Measurements from ENCODE around the gene PRKCA.

PRKCA gene

GRCh38 chr17:66843627-66844026 lies 541.2 kb downstream of the PRKCA start:
- Histone ChIP-seq H4K20me1 (ENCODE audit: insufficient read depth, low read length, poor library complexity, severe bottlenecking) (no peaks in the 10 kb centered on the region), H3K9ac (ENCODE audit: low read depth, low read length, poor library complexity, severe bottlenecking) (no peak overlapping the region), H3K4me3 (ENCODE audit: low read length, poor library complexity, severe bottlenecking) (no peak overlapping the region), H3K27me3 (ENCODE audit: insufficient read depth, low read length, poor library complexity, severe bottlenecking) (no peaks in the 10 kb centered on the region), H3K4me2 (ENCODE audit: low read depth, low read length, poor library complexity, severe bottlenecking) (no peak overlapping the region), H3F3A (ENCODE audit: low read depth) (no peaks in the 10 kb centered on the region), H3K79me2 (ENCODE audit: insufficient read depth, low read length) (no peaks in the 10 kb centered on the region), H3K9me2 (replicated peaks; ENCODE audit: low read depth, low read length) (no peaks in the 10 kb centered on the region), H3K9me3 (ENCODE audit: insufficient read depth, low read depth, low read length) (peaks cover 5% of the 10 kb centered on the region; the same call in 1 of the 2 replicates), H3K4me1 (ENCODE audit: insufficient read depth, low read length, poor library complexity, severe bottlenecking) (no peaks in the 10 kb centered on the region), H3K36me3 (ENCODE audit: insufficient read depth, low read length) (no peaks in the 10 kb centered on the region), H2AFZ (ENCODE audit: low read length) (no peak overlapping the region)
- TF ChIP-seq EZH2phosphoT487 (IDR thresholded peaks at IDR 0.05; ENCODE audit: borderline replicate concordance) (no peak), CTCF (conservative IDR thresholded peaks at IDR 0.05; ENCODE audit: low read length) (no peak)

GRCh38 chr17:66847704-66848103 lies 545.3 kb downstream of the PRKCA start:
- H3K27me3 ChIP-seq (ENCODE audit: insufficient read depth, low read length, poor library complexity, severe bottlenecking) = no peaks in the 10 kb centered on the region
- H3K9me3 ChIP-seq (ENCODE audit: insufficient read depth, low read depth, low read length) = peaks cover 5% of the 10 kb centered on the region; the same call in 1 of the 2 replicates
- H3K36me3 ChIP-seq (ENCODE audit: insufficient read depth, low read length) = no peaks in the 10 kb centered on the region
- H3K4me2 ChIP-seq (ENCODE audit: low read depth, low read length, poor library complexity, severe bottlenecking) = no peak overlapping the region
- no peak overlapping the region for H3K4me3 ChIP-seq (ENCODE audit: low read length, poor library complexity, severe bottlenecking)
- no peaks in the 10 kb centered on the region for H3K79me2 ChIP-seq (ENCODE audit: insufficient read depth, low read length)
- TF ChIP-seq CTCF (conservative IDR thresholded peaks at IDR 0.05; ENCODE audit: low read length) = no peak
- no peak for TF ChIP-seq EZH2phosphoT487 (IDR thresholded peaks at IDR 0.05; ENCODE audit: borderline replicate concordance)
- H3K9ac ChIP-seq (ENCODE audit: low read depth, low read length, poor library complexity, severe bottlenecking) = no peak overlapping the region
- no peaks in the 10 kb centered on the region for H3K4me1 ChIP-seq (ENCODE audit: insufficient read depth, low read length, poor library complexity, severe bottlenecking)
- H3F3A ChIP-seq (ENCODE audit: low read depth) = no peaks in the 10 kb centered on the region
- H2AFZ ChIP-seq (ENCODE audit: low read length) = no peak overlapping the region
- H4K20me1 ChIP-seq (ENCODE audit: insufficient read depth, low read length, poor library complexity, severe bottlenecking) = no peaks in the 10 kb centered on the region
- H3K9me2 ChIP-seq (replicated peaks; ENCODE audit: low read depth, low read length) = no peaks in the 10 kb centered on the region

- H3K79me2 ChIP-seq (ENCODE audit: insufficient read depth, low read length) = no peaks in the 10 kb centered on the region
- no peaks in the 10 kb centered on the region for H3K36me3 ChIP-seq (ENCODE audit: insufficient read depth, low read length)
Observed at GRCh38 chr17:66848496-66848895, 546.1 kb downstream of the PRKCA start.

More at GRCh38 chr17:66848496-66848895, 546.1 kb downstream of the PRKCA start:
- Histone ChIP-seq H3K9me2 (replicated peaks; ENCODE audit: low read depth, low read length) (no peaks in the 10 kb centered on the region), H3F3A (ENCODE audit: low read depth) (no peaks in the 10 kb centered on the region), H2AFZ (ENCODE audit: low read length) (no peak overlapping the region), H3K9me3 (ENCODE audit: insufficient read depth, low read depth, low read length) (peaks cover 5% of the 10 kb centered on the region; the same call in 1 of the 2 replicates), H3K4me3 (ENCODE audit: low read length, poor library complexity, severe bottlenecking) (no peak overlapping the region), H3K4me1 (ENCODE audit: insufficient read depth, low read length, poor library complexity, severe bottlenecking) (no peaks in the 10 kb centered on the region), H3K9ac (ENCODE audit: low read depth, low read length, poor library complexity, severe bottlenecking) (no peak overlapping the region), H4K20me1 (ENCODE audit: insufficient read depth, low read length, poor library complexity, severe bottlenecking) (no peaks in the 10 kb centered on the region), H3K4me2 (ENCODE audit: low read depth, low read length, poor library complexity, severe bottlenecking) (no peak overlapping the region), H3K27me3 (ENCODE audit: insufficient read depth, low read length, poor library complexity, severe bottlenecking) (no peaks in the 10 kb centered on the region)
- TF ChIP-seq CTCF (conservative IDR thresholded peaks at IDR 0.05; ENCODE audit: low read length) (no peak), EZH2phosphoT487 (IDR thresholded peaks at IDR 0.05; ENCODE audit: borderline replicate concordance) (no peak)
